ENCODE measurements around the gene ZNF185.
"Not testable (repeated sequence)": the region's sequence is repeated elsewhere in the genome, so short reads cannot be mapped to it uniquely, and the experiment has no call there.

Gene ZNF185

GRCh38 chrX:152895724-152896420, 2.0 kb upstream of the ZNF185 start:
- no peak for DNase-seq

DNA sequence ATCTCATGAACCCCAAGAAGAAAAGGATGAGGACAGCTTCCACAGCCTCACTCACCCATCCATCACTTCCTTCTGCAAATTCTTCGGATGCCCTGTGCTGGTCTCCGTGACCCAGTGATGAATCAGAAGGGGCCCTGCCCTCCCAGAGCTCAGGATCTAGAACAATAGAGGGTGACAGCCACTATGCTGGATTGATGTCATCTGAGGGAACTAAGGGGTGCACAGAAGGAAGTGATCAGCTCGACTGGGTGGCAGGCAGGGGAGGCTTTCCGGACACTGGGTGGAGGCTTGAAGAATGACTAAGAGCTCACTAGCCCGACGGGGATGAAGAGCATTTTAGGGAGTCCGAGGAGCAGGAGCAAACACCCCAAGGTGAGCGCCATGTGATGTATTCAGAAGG, 1.4 kb upstream of the ZNF185 start:
- no peak for DNase-seq

- DNase-seq = no peak
Measured at GRCh38 chrX:152898442-152898841, 575 bp downstream of the ZNF185 start.

DNA sequence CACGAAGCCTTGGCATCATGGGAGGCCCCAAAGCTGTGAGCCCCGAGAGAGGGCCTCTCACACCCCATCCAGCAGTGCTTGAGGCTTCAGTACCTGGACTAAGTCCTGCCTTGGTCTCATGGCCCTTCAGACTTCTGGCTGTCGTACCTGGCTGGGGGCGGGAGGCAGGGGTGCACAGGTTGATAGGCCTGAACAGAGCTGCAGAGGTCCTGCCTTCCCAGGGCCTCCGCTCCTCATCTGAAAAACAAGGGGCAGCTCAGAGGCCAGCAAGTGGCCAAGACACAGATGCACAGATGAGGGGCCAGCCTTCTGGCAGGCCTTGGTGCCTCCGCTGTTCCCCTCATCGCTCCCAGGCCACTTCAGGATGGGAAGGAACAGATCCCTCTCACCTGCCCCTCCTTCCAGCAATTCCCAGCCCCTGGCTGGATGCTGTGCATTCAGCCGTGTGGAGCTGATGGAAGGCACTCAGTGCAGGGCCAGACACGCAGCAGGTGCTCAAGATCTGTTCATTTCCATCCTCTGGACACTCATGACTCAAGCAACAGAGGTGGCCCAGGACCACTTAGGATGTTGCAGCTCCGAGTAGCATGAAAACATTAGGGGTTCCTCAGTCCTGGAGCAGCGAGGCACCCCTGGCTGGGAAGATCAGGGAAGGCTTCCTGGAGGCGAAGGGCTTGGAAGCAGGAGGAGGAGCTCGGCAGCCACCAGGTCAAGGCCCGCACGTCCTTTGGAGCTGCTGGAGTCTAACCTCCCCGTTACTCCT, 1.4 kb downstream of the ZNF185 start:
- DNase-seq = no peak

DNA sequence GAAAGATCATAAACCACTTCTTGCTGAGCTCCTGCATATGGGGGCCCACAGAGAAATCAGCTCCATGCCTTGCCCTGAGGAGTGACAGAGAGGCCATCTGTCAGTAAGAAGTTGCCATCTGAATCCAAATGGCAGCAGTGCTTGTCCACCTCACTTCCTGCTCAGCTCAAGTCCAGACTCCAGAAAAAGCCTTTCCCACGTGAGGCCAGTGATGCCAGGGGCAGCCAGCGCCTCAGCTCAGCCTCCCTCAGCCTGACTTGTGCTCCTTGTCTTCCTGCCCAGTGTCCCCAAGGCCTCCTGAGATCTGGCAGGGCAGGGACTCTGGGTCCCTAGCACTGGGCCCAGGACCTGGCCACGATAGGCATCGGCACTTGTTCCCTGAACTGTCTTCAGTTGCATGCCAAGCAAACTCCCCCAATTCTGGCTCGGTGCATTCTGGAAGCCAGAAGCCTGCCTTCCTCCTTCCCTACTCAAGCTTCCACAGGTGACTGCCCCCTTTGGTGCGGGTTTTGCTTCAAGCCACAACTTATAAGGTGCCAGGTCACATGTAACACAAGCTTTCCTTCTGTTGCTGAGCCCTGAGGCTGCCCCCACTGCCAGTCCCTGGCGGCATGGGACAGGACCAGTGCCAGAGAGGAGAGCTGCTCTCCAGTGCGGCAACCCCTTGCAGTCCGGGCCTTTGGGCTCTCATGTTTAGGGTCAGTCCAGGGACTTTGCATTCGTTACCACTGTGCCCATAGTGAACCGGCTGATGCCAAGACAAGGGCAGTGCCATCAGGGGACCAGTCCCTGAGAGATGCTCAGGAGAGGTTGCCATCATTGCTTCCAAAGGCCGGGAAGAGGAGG, 2.2 kb downstream of the ZNF185 start:
- DNase-seq = no peak

DNA sequence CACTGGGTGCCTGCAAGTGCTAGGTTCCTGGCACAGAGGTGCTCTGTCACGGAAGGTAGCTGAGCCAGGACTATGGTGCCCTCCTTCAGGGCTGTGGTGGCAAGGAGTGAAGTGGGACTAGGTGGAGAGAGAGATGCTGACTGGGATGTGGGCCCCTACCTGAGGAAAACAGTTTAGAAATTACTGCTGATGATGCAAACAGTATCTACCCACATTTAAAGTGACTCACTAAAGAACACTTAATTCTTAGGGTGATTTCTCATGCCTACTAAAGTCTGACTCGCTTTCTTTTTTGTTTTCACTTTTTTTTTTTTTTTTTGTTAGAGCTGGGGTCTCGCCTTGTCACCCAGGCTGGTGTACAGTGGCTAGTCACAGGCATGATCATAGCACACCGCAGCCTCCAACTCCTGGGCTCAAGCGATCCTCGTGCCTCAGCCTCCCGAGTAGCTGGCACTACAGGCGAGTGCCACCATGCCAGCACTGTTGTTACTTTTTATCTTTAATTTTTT, 3.1 kb downstream of the ZNF185 start:
- DNase-seq = no peak

- DNase-seq = no peak
Measured at GRCh38 chrX:152901816-152902501, 4.1 kb downstream of the ZNF185 start.

GRCh38 chrX:152902502-152902820, 4.6 kb downstream of the ZNF185 start:
- DNase-seq = no peak

- DNase-seq = no peak
Measured at GRCh38 chrX:152903589-152903988, 5.7 kb downstream of the ZNF185 start.

DNA sequence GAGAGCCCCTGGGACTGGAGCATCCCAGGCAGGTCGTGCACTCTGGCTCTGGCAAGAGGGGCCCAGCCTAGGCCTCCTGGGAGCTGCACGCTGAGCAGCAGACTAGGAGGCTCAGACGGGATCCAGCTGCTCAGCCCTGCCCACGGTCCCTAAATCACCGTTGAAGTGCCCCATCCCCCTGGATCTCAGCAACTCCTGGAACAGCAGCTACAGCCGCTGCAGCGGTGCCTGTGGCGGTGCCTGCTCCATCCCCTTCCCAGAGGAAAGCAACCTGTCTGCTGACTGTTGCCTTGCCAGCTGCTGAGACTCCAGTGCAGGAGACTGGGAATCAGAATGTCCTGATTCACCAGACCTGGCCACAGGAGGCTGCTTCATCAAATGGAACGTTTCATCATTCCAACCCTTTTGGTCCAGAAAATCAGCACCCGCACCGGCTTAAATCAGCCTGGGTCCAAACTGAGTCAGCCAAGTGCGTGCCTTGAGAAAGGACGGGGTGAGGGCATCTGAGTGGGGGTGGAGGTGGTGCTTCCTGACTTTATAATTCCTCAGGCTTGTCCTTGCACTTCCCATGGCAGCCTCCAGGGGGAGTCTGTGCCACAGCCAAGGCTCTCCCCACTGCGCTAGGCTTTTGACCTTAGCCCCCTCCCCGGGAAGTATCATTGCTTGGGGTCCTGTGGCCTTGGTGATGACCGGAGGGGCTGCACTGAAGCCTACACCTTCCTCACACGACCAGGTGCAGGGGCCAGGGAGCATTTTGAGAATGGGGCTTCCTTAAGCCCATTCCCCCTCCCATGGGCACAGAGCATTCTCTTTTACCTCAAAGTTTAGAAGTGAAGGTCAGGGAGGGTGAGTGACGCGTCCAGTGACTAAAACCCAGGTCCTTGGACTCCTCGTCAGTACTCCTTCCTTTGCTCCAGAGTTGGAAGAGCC, 6.5 kb downstream of the ZNF185 start:
- DNase-seq = peak; percentile 75

- no peak for DNase-seq
Measured at GRCh38 chrX:152905081-152905420, 7.2 kb downstream of the ZNF185 start.

DNA sequence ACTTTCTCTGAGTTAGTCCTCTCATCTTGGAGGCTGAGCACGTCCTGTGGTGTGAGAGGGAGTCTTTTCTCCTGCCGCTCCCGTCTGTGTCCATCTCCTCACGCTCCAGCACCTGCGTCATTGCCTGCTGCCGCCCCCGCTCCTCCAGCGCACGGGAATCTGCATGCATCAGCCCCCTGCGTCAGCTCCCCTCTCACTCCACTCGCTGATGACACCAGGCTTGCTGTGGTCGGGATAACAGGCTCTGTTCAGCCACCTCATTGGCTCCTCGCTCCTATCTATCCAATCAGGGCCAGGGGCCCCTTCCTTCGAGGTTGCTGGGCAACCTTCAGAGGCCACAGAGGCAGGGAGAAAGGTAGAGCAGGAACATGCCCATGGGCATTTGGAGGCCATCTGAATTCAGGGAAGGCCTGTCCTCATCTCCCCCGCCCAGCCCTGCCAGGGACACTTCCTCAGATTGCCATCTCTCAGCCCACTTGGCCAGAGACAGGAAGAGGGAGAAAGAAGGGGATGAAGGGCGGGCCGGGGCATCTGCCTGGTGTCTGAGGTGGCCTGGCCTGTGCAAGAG, 9.3 kb downstream of the ZNF185 start:
- no peak for DNase-seq

- no peak for DNase-seq
Measured at GRCh38 chrX:152908486-152908885, 10.6 kb downstream of the ZNF185 start.

- DNase-seq = not testable (repeated sequence)
Measured at GRCh38 chrX:152910018-152910417, 12.2 kb downstream of the ZNF185 start.

GRCh38 chrX:152912106-152912505, 14.2 kb downstream of the ZNF185 start:
- DNase-seq = no peak

DNA sequence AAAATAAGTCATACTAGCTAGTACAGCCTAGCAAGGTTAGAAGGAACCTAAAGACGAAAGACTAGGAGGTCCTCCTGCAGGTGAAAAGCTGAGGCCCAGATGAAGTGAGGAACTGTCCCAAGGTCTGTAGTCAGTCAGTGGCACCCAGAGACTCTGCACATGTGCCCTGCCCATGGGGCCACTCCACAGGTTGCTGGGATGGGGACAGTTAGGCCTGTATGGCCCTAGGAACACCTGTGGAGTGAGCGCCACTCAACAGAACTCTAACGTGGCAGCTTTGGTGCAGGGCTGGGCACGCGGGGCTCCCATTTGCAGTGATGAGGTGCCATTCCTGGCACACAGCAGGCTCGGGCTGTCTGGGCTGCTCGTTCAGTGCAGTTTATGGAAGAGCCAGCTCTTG, 14.8 kb downstream of the ZNF185 start:
- no peak for DNase-seq

- no peak for DNase-seq
Measured at GRCh38 chrX:152913346-152913745, 15.5 kb downstream of the ZNF185 start.

DNA sequence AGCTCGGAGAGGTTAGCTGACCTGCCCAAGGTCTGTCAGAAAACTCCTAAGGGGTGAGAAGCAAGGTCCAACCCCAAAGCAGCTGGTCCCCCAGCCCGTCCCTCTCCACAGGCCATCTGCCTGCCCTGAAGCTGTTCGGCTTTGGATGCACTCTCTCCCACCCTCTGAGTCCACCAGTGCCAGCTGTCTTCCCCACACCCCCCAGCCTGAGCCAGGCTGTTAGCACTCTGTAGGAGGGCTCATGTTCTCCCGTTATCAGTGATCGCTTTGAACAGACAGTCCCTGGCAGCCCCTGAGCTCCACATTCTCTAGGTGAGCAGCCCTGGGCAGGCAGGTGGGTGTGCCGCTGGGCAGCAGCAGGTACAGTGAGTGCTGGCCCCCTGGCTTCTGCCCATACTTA, 16.0 kb downstream of the ZNF185 start:
- DNase-seq = no peak

DNA sequence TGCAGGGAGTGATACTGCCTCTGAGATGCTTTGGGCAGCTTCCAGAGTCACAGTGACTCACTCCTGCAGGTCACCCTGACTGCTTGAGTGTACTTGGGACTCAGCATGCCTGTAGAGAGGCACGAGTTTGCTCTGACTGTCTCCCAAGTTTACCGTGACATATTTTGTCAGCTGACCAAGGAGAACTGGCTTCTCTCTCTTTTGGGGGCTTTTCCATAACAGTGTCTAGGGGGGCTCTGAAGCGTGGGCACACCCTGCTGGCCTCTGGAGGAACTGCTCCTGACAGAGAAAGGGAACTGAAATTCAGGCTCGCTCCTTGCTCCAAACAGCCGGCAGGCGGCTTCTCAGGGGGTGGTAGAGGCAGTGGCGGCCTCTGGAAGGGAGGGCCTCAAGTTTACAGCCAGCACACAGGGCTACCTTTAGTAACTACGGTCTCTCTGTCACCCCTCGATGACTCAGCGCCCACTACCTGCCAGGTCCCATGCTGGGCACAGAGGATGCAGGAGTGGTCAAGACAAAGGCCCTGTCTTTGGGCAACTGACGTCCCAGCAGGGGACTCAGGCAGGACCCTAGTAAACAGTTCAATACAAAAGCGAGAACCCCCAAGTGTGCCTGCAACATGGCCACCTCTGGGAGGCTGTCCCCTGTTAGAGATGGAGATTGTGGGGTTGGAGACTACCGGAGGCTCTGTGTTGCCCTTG, 17.8 kb downstream of the ZNF185 start:
- no peak for DNase-seq

DNA sequence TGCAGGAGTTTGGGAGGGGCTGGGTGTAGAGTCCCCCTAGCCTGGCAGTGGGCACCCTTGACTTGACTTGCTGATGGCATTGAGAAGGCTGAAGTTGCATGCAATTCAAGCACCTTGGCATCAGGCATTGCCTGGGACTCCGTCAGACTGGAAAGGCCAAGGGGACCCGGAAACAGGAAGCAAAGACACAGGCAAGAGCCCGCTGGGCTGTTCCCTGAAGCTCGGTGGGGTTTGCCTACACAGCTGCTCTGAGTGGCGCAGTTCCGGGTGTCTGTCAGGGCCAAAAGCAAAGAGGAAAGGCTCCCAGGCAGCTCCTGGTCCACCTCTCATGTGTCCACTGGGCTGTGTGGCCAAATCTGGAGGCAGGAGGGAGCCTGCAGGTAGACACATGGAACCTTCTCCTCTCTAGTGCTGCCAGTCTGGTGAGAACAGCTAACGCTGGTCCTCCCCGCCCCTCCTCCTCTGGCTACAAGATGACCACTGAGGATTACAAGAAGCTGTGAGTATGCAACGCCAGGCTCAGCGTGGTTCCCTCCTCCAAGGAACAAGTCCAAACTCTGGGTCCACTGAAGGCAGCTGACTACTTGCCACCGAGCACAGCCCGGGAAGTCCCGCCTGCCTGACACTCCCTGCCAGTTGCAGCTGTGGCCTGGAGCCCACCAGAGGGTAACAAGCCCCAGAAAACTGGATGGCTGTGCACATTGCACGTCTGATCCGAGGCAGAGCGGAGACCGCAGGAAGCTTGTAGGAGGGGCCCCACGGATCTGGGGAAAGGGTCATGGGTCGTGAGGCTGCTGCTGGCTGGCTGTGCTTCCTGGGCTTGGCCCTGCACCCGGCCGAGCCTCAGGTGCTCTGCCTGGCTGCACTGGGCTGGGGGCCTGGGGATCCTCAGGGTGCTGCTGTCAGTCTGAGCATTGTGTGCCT, 20.1 kb downstream of the ZNF185 start:
- DNase-seq = no peak
